GM18868 (cell line): ENCODE measurements around the gene CLK4.
A peak's percentile ranks its signal among the peaks of the same experiment; 100 is the strongest.

Source experiments
- ATAC-seq: cut with Tn5 transposase; IDR thresholded peaks from one replicate; pipeline ENCODE4 v1.9.1; 2021; ENCODE audit warnings: mild to moderate bottlenecking, moderate library complexity; ENCODE audit not compliant: unreplicated experiment

CLK4 gene

GRCh38 chr5:178626484-178627258 is at the start of gene CLK4:
TSS of gene CLK4 (minus strand) at chr5:178627050. CDS start at chr5:178623416, 3,634 bp downstream.
- peak; percentile 76 for ATAC-seq

GRCh38 chr5:178675922-178676321 is 49.1 kb upstream of the CLK4 start:
- ATAC-seq = no peak

GRCh38 chr5:178674334-178674733 is 47.5 kb upstream of the CLK4 start:
- no peak for ATAC-seq

GRCh38 chr5:178673801-178674295 is 47.0 kb upstream of the CLK4 start:
- ATAC-seq = no peak

- ATAC-seq = no peak
Observed at GRCh38 chr5:178672630-178673029, 45.8 kb upstream of the CLK4 start.

GRCh38 chr5:178671602-178672144 is 44.8 kb upstream of the CLK4 start:
- ATAC-seq = no peak

- no peak for ATAC-seq
Observed at GRCh38 chr5:178670351-178670885, 43.6 kb upstream of the CLK4 start.

GRCh38 chr5:178668579-178668978 is 41.7 kb upstream of the CLK4 start:
- ATAC-seq = no peak

GRCh38 chr5:178667688-178668087 is 40.8 kb upstream of the CLK4 start:
- ATAC-seq = no peak

GRCh38 chr5:178667101-178667500 is 40.3 kb upstream of the CLK4 start:
- ATAC-seq = no peak

GRCh38 chr5:178664141-178664540 is 37.3 kb upstream of the CLK4 start:
- no peak for ATAC-seq

- no peak for ATAC-seq
Observed at GRCh38 chr5:178662541-178662860, 35.7 kb upstream of the CLK4 start.

GRCh38 chr5:178661836-178662540 is 35.1 kb upstream of the CLK4 start:
- ATAC-seq = no peak

GRCh38 chr5:178651046-178651810 is 24.4 kb upstream of the CLK4 start:
- ATAC-seq = no peak

GRCh38 chr5:178650214-178650613 is 23.4 kb upstream of the CLK4 start:
- no peak for ATAC-seq

GRCh38 chr5:178649580-178649979 is 22.7 kb upstream of the CLK4 start:
- no peak for ATAC-seq

- ATAC-seq = no peak
Observed at GRCh38 chr5:178644826-178645545, 18.1 kb upstream of the CLK4 start.

- ATAC-seq = no peak
Observed at GRCh38 chr5:178642351-178642909, 15.6 kb upstream of the CLK4 start.

GRCh38 chr5:178641711-178642110 is 14.9 kb upstream of the CLK4 start:
- no peak for ATAC-seq
